VCaP (cell line): ENCODE measurements around the gene FAHD1.

ENCODE experiments used
- H3K27ac ChIP-seq: fragments of 450-650 bp; 2 replicates; pipeline ENCODE4 v1.5.1; 2017
- TF ChIP-seq, protein P1 (sequence below): fragments of 450-650 bp; conservative IDR thresholded peaks from 2 replicates; pipeline ENCODE4 v1.5.1; 2017; ENCODE audit warnings: mild to moderate bottlenecking, moderate library complexity

FAHD1 gene

DNA sequence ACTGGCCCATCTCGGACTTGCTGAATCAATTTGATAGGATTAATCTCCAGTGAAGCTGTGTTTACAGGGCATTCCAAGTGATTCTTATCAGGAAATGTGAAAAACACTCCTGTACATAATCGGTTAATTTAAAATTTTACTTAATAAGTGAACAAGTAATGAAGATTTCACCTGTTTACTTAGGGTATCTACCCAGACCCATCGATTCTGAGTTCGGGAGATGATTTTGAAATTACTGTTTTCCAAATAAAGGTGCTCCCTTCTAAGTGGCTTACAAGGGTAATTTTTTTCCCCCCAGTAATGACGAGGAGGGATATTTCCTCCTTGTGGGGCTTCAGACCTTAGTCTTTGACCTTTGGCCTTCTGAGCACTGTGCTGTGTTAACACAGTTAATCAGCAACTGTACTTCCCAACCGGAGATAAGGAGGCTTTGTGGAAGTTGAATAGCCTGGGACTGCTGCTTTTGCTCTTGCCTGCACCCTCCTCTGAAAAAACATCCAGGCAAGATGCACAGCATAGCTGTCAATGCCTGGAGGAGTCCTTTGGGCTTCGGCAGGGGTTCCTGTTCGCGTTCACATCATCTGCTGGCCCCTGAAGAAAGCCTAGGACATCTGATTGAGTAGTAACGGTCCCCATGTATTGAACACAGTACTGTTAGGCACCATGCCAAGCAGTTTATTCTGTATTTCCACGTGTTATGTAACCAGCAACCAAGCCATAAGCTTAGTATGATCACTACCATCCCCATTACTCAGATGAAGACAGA, 1.8 kb downstream of the FAHD1 start:
- no peak overlapping the region; the same call in 1 of the 2 replicates for H3K27ac ChIP-seq
- TF ChIP-seq, protein P1, sequence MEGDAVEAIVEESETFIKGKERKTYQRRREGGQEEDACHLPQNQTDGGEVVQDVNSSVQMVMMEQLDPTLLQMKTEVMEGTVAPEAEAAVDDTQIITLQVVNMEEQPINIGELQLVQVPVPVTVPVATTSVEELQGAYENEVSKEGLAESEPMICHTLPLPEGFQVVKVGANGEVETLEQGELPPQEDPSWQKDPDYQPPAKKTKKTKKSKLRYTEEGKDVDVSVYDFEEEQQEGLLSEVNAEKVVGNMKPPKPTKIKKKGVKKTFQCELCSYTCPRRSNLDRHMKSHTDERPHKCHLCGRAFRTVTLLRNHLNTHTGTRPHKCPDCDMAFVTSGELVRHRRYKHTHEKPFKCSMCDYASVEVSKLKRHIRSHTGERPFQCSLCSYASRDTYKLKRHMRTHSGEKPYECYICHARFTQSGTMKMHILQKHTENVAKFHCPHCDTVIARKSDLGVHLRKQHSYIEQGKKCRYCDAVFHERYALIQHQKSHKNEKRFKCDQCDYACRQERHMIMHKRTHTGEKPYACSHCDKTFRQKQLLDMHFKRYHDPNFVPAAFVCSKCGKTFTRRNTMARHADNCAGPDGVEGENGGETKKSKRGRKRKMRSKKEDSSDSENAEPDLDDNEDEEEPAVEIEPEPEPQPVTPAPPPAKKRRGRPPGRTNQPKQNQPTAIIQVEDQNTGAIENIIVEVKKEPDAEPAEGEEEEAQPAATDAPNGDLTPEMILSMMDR = no peak

DNA sequence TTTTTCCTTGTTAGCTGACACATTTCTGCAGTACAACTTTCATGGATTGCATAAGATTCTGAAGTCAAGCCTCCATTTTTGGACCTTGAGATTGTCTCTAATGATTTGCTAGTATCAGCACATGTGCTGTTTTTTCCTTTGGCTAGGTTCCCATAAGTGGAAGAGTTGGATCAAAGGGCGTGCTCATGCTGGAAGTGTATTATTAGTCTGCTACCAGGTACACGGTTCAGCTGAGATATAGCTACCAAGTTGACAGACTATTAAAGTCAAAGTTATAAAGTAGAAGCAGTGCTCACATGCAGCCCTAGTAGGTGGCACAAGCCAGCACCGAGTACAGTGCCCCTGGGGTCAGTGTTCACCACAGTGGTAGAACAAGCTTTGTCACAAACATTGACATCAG, 3.2 kb downstream of the FAHD1 start:
- H3K27ac ChIP-seq = no peak overlapping the region
- TF ChIP-seq, protein P1 = no peak

GRCh38 chr16:1831186-1832075, 4.4 kb downstream of the FAHD1 start:
- TF ChIP-seq, protein P1 = no peak
- no peak overlapping the region for H3K27ac ChIP-seq

DNA sequence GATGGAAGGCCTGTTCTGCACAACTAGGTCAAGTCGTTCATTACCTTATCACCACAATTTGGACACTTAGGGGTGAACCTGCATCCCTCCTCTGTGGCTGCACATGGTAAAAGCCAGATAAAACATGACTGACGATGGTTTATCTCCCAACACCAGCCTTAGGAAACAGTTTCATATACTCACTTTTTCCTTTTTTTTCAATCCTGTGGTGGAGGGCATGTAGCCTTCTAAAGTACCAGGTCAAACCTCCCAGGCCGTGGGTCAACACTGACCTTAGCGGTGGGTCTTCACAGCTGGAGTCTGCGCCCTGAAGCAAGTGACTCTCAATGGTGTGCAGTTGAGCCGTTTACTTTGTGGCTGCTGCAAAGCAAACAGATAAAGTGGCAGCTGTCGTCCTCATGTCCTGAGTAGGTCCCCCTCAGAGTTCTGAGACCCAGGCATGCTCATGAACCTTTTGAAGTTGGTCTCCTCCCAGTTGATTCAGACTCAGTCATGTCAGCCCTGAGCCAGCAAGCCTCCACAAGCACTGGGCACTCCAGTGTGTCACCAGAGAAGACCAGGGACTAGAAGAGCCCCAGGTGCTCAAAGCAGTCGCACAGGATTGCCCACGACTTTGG, 5.9 kb downstream of the FAHD1 start:
- no peak overlapping the region for H3K27ac ChIP-seq

DNA sequence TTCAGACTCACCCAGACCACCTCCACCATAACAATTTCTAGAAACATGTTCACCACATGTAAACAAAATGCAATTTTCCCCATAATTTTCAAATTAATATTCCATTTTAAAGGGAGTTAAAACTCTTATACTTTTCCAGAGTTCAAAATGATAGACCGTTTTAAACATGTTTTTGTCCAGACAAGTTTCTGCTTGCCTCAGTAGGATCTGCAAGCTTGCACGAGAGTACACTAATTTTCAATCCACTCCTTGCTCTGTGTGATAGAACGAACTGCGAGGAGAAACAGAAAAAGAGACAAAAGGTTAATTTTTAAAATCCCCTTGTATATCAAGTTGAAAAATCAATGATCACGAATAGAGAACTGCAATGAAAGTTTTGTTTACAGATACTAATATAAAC, 7.1 kb downstream of the FAHD1 start:
- no peak overlapping the region for H3K27ac ChIP-seq
- TF ChIP-seq, protein P1 = no peak

More for the DNA sequence above, 5.9 kb downstream of the FAHD1 start:
- TF ChIP-seq, protein P1 = no peak

DNA sequence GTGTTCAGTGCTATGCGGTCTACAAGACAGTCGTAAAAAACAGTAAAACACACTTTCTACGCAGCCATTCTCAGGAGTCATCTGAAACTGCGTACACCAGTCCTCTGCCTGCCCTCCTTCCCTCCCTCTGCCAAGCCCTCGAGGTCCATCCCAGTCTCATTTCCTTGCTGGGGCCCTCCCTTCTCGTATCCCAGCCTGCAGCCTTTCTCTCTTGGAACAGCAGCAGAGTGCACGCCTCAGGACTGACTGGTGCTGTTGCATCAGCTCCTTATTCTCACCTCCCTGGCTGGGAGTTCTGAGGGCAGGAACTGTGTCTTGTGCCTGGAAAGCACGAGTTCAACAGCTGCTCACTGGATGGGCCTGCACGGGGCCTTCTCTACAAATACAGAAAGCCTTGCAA, 12.5 kb downstream of the FAHD1 start:
- H3K27ac ChIP-seq = no peak overlapping the region
- TF ChIP-seq, protein P1 = no peak

GRCh38 chr16:1845985-1846384, 19.0 kb downstream of the FAHD1 start:
- TF ChIP-seq, protein P1 = no peak
- H3K27ac ChIP-seq = no peak overlapping the region
